ENCODE data around the gene PRKCA. TPM values are rescaled to one million over a fixed set of nuclear protein-coding genes. Genes with fewer than 3 reads are reported as not detected.

The PRKCA gene
- total RNA-seq, 6 experiments from 2014 or later = 81.2 to 106 (median 92.9) TPM

- H3K27me3 Mint-ChIP-seq (ENCODE audit: insufficient read depth) = peaks cover 6% of the 10 kb centered on the region
- H3K9me3 Mint-ChIP-seq = no peaks in the 10 kb centered on the region
- TF ChIP-seq CTCF (IDR thresholded peaks at IDR 0.05) = no peak
- peaks cover 29% of the 10 kb centered on the region for H3K4me1 Mint-ChIP-seq (ENCODE audit: low read depth)
- no peak overlapping the region for H3K27ac Mint-ChIP-seq
- peaks cover 30% of the 10 kb centered on the region for H3K36me3 Mint-ChIP-seq (ENCODE audit: low read depth)
- no peak overlapping the region for H3K4me3 Mint-ChIP-seq
- DNase-seq = no peak
Measured at GRCh38 chr17:66638707-66639479, 336.5 kb downstream of the PRKCA start.

GRCh38 chr17:66643815-66644710, 341.6 kb downstream of the PRKCA start:
- Mint-ChIP-seq H3K27ac (peak overlapping the region; percentile 45), H3K27me3 (ENCODE audit: insufficient read depth) (peaks cover 3% of the 10 kb centered on the region; the same call in 1 of the 2 replicates), H3K36me3 (ENCODE audit: low read depth) (peaks cover 25% of the 10 kb centered on the region), H3K4me3 (no peak overlapping the region), H3K4me1 (ENCODE audit: low read depth) (peaks cover 20% of the 10 kb centered on the region; the same call in 1 of the 2 replicates), H3K9me3 (no peaks in the 10 kb centered on the region)
- no peak for DNase-seq
- TF ChIP-seq CTCF (IDR thresholded peaks at IDR 0.05) = no peak

GRCh38 chr17:66645259-66645658, 342.8 kb downstream of the PRKCA start:
- peaks cover 20% of the 10 kb centered on the region; the same call in 1 of the 2 replicates for H3K4me1 Mint-ChIP-seq (ENCODE audit: low read depth)
- TF ChIP-seq CTCF (IDR thresholded peaks at IDR 0.05) = no peak
- peaks cover 30% of the 10 kb centered on the region for H3K36me3 Mint-ChIP-seq (ENCODE audit: low read depth)
- H3K27me3 Mint-ChIP-seq (ENCODE audit: insufficient read depth) = peaks cover 3% of the 10 kb centered on the region; the same call in 1 of the 2 replicates
- no peak for DNase-seq
- no peak overlapping the region for H3K4me3 Mint-ChIP-seq
- H3K9me3 Mint-ChIP-seq = no peaks in the 10 kb centered on the region
- H3K27ac Mint-ChIP-seq = no peak overlapping the region

- Mint-ChIP-seq H3K9me3 (no peaks in the 10 kb centered on the region), H3K27ac (no peak overlapping the region), H3K4me1 (ENCODE audit: low read depth) (peaks cover 25% of the 10 kb centered on the region), H3K27me3 (ENCODE audit: insufficient read depth) (no peaks in the 10 kb centered on the region), H3K36me3 (ENCODE audit: low read depth) (peaks cover 38% of the 10 kb centered on the region), H3K4me3 (no peak overlapping the region)
- no peak for TF ChIP-seq CTCF (IDR thresholded peaks at IDR 0.05)
- no peak for DNase-seq
Measured at GRCh38 chr17:66647391-66647983, 345.1 kb downstream of the PRKCA start.

- H3K9me3 Mint-ChIP-seq = no peaks in the 10 kb centered on the region
- peaks cover 47% of the 10 kb centered on the region for H3K36me3 Mint-ChIP-seq (ENCODE audit: low read depth)
- peaks cover 35% of the 10 kb centered on the region for H3K4me1 Mint-ChIP-seq (ENCODE audit: low read depth)
- TF ChIP-seq CTCF (IDR thresholded peaks at IDR 0.05) = no peak
- H3K27ac Mint-ChIP-seq = no peak overlapping the region
- DNase-seq = no peak
- H3K27me3 Mint-ChIP-seq (ENCODE audit: insufficient read depth) = no peaks in the 10 kb centered on the region; the same call in 1 of the 2 replicates
- no peak overlapping the region; the same call in 1 of the 2 replicates for H3K4me3 Mint-ChIP-seq
Measured at GRCh38 chr17:66649818-66650543, 347.6 kb downstream of the PRKCA start.

Data from HFFc6 (cell line).